VCaP (cell line): Measurements from ENCODE around the gene TSTD1.

Experiments
- H3K27ac ChIP-seq: fragments of 450-650 bp; 2 replicates; pipeline ENCODE4 v1.5.1; 2017
- CTCF ChIP-seq: fragments of 450-650 bp; conservative IDR thresholded peaks from 2 replicates; pipeline ENCODE4 v1.5.1; 2017; ENCODE audit warnings: mild to moderate bottlenecking, moderate library complexity

Gene TSTD1

GRCh38 chr1:161013488-161014230 is 25.1 kb downstream of the TSTD1 start:
- TF ChIP-seq CTCF: no peak
- H3K27ac ChIP-seq: no peak overlapping the region

GRCh38 chr1:161013131-161013487 is 25.7 kb downstream of the TSTD1 start:
- TF ChIP-seq CTCF: no peak

DNA sequence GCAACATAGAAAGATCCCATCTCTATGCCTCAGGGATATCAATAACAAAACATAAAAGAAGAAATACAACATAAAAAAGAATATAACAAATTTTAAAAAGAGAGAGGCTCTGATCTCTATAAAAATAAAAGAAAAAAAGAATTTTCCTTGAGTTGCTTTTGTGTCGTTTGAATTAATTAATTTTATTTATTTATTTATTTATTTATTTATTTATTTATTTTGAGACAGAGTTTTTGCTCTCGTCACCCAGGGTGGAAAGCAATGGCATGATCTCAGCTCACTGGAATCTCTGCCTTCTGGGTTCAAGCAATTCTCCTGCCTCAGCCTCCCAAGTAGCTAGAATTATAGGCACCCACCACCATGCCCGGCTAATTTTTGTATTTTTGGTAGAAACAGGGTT is 26.3 kb downstream of the TSTD1 start:
- no peak overlapping the region for H3K27ac ChIP-seq

More at GRCh38 chr1:161013131-161013487, 25.7 kb downstream of the TSTD1 start:
- no peak overlapping the region for H3K27ac ChIP-seq

DNA sequence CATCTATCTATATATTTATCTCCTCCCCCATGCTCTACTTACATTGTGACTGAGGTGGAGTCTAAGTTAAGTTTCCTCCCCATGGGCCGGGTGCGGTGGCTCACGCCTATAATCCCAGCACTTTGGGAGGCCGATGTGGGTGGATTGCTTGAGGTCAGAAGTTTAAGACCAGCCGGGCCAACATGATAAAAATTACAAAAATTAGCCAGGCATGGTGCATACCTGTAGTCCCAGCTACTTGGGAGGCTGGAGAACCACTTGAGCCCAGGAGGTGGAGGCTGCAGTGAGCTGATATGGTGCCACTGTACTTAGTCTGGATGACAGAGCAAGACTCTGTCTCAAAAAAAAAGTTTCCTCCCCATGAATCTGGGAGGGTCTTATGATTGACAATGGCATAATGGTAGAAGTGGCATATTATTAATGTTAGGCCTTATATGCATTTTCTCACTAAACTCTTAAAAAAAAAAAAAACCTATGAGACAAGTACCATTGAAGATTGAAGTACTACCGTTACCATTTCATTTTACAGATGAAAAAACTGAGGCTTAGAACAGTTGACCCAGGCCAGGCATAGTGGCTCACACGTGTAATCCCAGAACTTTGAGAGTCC is 29.1 kb downstream of the TSTD1 start:
- TF ChIP-seq CTCF: no peak
- H3K27ac ChIP-seq: no peak overlapping the region

More for the DNA sequence above, 26.3 kb downstream of the TSTD1 start:
- no peak for TF ChIP-seq CTCF

- H3K27ac ChIP-seq: no peak overlapping the region
- TF ChIP-seq CTCF: no peak
Observed at GRCh38 chr1:161008869-161009510, 29.8 kb downstream of the TSTD1 start.

DNA sequence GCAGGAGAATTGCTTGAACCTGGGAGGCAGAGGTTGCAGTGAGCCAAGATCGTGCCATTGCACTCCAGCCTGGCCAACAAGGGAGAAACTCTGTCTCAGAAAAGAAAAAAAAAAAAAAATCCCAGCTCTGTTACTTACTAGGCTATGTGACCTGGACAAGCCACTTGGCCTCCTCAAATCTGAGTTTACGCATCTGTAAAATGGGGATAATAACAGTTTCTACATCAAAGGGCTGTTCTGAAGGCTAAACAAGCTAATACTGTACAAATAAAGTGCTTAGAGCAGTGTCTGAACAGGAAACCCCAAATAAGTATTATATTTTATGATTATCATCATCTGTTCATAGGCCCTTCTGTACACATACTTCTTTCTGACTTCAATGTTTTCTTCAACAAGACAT is 31.4 kb downstream of the TSTD1 start:
- TF ChIP-seq CTCF: no peak
- H3K27ac ChIP-seq: no peak overlapping the region

DNA sequence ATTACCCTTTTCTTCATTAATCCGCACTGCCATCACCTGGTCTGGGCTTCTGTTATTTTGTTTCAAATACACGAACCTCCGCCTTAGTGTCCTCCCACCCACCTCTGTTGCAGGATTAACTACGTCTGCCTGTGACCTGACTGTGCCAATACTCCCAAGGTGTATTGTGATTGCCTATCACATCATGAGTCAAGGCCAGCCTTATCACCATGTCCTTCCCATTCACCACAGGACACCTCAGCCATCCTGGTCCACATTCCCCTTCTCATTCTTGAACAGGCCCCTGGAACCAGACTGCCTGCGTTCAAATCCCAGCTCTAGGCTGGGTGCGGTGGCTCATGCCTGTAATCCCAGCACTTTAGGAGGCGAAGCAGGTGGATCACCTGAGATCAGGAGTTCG is 32.2 kb downstream of the TSTD1 start:
- no peak for TF ChIP-seq CTCF
- H3K27ac ChIP-seq: no peak overlapping the region
